Urothelium cell line (cell line): ENCODE measurements around the gene NLK.

Experiments used
- DNase-seq: peaks from one replicate; pipeline ENCODE4 v3.0.0; 2011; ENCODE audit warnings: low spot score, mixed read lengths
- FAIRE-seq: peaks from 2 replicates; lab custom pipeline; 2011; peaks lifted over from hg19 to GRCh38; lab: Jason Lieb, UNC

Gene NLK

GRCh38 chr17:28244446-28244845 is 202.0 kb downstream of the NLK start:
- FAIRE-seq = no peak

More at GRCh38 chr17:28244446-28244845, 202.0 kb downstream of the NLK start:
- no peak for DNase-seq
